ENCODE measurements around the gene MPZL1. TPM values are rescaled to one million over a fixed set of nuclear protein-coding genes. Genes with fewer than 3 reads are reported as not detected.

Gene MPZL1
- total RNA-seq, 1 donor from 2014 or later: 85.2 TPM

- no peak for DNase-seq
- Histone ChIP-seq H3K4me3 (no peak overlapping the region), H3K27me3 (no peaks in the 10 kb centered on the region), H3K27ac (peak overlapping the region; percentile 20), H3K36me3 (peaks cover 33% of the 10 kb centered on the region), H3K9me3 (no peaks in the 10 kb centered on the region), H3K4me1 (peaks cover 21% of the 10 kb centered on the region)
- intact Hi-C loops (cut with DNase I): loop anchor here (10.0 kb wide), 1 partner anchor 67 kb away; the partner anchor contains the start of gene MPZL1
- no peak for TF ChIP-seq CTCF (IDR thresholded peaks at IDR 0.05)
- ATAC-seq: peak; percentile 53
Observed at GRCh38 chr1:167791281-167792187, 69.8 kb downstream of the MPZL1 start.

- H3K9me3 ChIP-seq: no peaks in the 10 kb centered on the region
- peaks cover 33% of the 10 kb centered on the region for H3K36me3 ChIP-seq
- H3K4me3 ChIP-seq: no peak overlapping the region
- peak overlapping the region; percentile 11 for H3K27ac ChIP-seq
- intact Hi-C loops (cut with DNase I): loop anchor here (10.0 kb wide), 1 partner anchor 67 kb away; the partner anchor contains the start of gene MPZL1
- ATAC-seq (no peak), DNase-seq (no peak)
- H3K27me3 ChIP-seq: no peaks in the 10 kb centered on the region
- TF ChIP-seq CTCF (IDR thresholded peaks at IDR 0.05): no peak
- peaks cover 21% of the 10 kb centered on the region for H3K4me1 ChIP-seq
Observed at GRCh38 chr1:167792188-167792565, 70.4 kb downstream of the MPZL1 start.

- DNase-seq (no peak), ATAC-seq (no peak)
- Histone ChIP-seq H3K27me3 (no peaks in the 10 kb centered on the region), H3K36me3 (peaks cover 17% of the 10 kb centered on the region), H3K9me3 (no peaks in the 10 kb centered on the region), H3K4me1 (peaks cover 27% of the 10 kb centered on the region), H3K27ac (no peak overlapping the region), H3K4me3 (no peak overlapping the region)
- intact Hi-C loops (cut with DNase I): loop anchor here (10.0 kb wide), 1 partner anchor 69 kb away; the partner anchor contains the start of gene MPZL1
- no peak for TF ChIP-seq CTCF (IDR thresholded peaks at IDR 0.05)
Observed at GRCh38 chr1:167794043-167794442, 72.3 kb downstream of the MPZL1 start.

GRCh38 chr1:167795810-167796740 lies 74.3 kb downstream of the MPZL1 start:
- Histone ChIP-seq H3K27ac (peak overlapping the region; percentile 70), H3K4me3 (no peak overlapping the region), H3K4me1 (peaks cover 23% of the 10 kb centered on the region), H3K27me3 (no peaks in the 10 kb centered on the region), H3K9me3 (no peaks in the 10 kb centered on the region), H3K36me3 (no peaks in the 10 kb centered on the region)
- TF ChIP-seq CTCF (IDR thresholded peaks at IDR 0.05): no peak
- no peak for DNase-seq
- ATAC-seq: no peak
- intact Hi-C loops (cut with DNase I): loop anchor here (10.0 kb wide), 1 partner anchor 71 kb away; the partner anchor contains the start of gene MPZL1

- H3K27ac ChIP-seq: peak overlapping the region; percentile 70
- H3K4me3 ChIP-seq: no peak overlapping the region
- intact Hi-C loops (cut with DNase I): loop anchor here (10.0 kb wide), 1 partner anchor 72 kb away; the partner anchor contains the start of gene MPZL1
Observed at GRCh38 chr1:167797015-167797414, 75.2 kb downstream of the MPZL1 start.

More at GRCh38 chr1:167797015-167797414, 75.2 kb downstream of the MPZL1 start:
- Histone ChIP-seq H3K27me3 (no peaks in the 10 kb centered on the region), H3K9me3 (no peaks in the 10 kb centered on the region), H3K4me1 (peaks cover 18% of the 10 kb centered on the region), H3K36me3 (no peaks in the 10 kb centered on the region)
- DNase-seq: peak; percentile 73
- ATAC-seq: peak; percentile 98
- TF ChIP-seq CTCF (IDR thresholded peaks at IDR 0.05): no peak

Measured in upper lobe of right lung (tissue), 1 donor.